Fibroblast of mammary gland (primary cell): ENCODE results near the gene TNK1.

Source experiments
- DNase-seq: peaks from one replicate; pipeline ENCODE4 v3.0.0-alpha.2; 2010; ENCODE audit warnings: low read depth
- H3K4me3 ChIP-seq: 2 replicates; pipeline ENCODE4 v1.5.1; 2011; ENCODE audit warnings: low read depth, mild to moderate bottlenecking, low read length, moderate library complexity; ENCODE audit not compliant: control insufficient read depth
- TF ChIP-seq, protein P1 (sequence below): conservative IDR thresholded peaks from 2 replicates; pipeline ENCODE4 v1.5.1; 2011; ENCODE audit warnings: low read depth, low read length, inconsistent platforms; ENCODE audit not compliant: control insufficient read depth, insufficient read depth

Gene TNK1

DNA sequence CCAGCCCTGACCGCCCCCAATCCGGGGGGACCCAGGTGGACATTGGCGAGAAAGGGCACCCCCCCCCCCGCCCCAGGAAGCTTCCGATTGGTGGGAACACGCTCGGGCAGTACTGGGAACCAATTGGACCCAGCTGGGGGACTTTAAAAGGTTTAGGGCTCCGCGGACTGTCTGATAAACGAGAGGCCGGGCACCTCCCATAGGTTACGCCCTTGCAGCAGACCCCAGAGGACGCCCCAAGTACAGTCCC lies 22.8 kb downstream of the TNK1 start:
- TF ChIP-seq, protein P1, sequence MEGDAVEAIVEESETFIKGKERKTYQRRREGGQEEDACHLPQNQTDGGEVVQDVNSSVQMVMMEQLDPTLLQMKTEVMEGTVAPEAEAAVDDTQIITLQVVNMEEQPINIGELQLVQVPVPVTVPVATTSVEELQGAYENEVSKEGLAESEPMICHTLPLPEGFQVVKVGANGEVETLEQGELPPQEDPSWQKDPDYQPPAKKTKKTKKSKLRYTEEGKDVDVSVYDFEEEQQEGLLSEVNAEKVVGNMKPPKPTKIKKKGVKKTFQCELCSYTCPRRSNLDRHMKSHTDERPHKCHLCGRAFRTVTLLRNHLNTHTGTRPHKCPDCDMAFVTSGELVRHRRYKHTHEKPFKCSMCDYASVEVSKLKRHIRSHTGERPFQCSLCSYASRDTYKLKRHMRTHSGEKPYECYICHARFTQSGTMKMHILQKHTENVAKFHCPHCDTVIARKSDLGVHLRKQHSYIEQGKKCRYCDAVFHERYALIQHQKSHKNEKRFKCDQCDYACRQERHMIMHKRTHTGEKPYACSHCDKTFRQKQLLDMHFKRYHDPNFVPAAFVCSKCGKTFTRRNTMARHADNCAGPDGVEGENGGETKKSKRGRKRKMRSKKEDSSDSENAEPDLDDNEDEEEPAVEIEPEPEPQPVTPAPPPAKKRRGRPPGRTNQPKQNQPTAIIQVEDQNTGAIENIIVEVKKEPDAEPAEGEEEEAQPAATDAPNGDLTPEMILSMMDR, result no peak
- H3K4me3 ChIP-seq, result peak overlapping the region; percentile 67
- DNase-seq, result no peak

DNA sequence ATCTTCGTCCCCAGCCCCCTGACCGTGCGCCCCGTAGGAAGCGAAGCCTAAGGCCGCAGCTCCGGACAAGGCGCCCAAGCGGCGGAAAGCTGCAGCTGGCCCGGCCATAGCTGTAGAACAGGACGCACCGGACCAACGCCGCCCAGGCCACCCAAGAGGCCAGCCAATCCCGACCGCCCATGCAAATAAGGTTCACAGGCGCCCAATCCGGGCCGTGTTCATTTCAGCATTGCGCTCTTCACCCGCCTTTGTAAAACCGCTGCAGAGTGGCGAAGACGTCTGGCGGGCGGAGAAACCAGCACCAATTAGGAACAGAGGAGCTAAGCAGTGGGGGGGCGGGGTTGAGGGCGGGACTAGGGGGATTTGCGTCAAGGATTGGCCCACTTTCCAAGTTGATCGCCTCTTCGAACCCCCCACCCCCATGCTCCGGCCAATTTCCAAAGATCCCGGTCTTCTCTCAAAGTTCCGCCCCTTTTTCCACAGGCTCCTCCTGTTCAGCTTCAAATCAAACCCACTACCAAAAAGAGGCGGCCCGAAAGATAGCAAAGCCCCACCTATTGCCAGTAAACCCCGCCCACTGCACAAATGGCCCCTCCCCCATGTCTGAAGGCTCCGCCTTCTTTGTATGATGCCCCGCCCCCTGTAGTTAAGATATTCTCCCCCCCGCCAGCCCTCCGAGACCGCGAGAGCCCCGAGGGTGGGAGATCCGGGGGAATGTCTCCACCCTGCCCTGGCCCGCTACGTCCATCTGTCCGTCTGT lies 23.3 kb downstream of the TNK1 start, which contains the start of gene TMEM256:
Gene TMEM256, minus strand, starts transcription at position 121 of the 760 bp plus-strand sequence. Its CDS starts 13 bp downstream, at position 108.
- H3K4me3 ChIP-seq, result peak within 1 kb of the TSS; percentile 69

DNA sequence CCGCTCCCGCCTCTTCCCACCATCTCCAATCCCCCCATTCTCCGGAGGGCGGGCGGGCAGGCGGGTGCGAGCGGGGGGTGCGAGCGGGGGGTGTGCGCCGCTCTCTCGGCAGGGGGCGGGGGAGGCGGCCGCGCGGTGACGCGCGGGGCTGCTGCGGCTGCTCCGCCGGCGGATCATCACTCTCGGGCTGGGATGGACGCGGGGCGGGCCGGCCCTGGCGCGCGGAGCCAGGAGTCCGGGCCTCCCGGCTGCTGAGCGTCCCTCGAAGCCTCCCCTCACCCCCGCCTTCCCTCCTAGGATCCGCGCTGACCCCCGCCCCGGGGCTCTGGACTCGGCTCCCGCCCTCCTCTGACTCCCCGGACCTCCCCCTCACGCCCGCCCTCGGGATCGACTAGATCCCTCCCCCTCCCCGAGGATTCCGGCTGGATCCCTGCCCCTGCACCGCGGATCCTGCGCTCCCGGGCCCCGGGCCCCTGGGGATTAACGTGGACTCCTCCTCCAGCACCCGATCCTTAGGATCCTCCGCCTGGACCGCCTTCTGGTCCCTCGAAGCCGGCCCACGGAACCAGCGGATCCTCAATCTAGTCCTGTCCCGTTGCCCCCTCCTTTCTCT lies 24.0 kb downstream of the TNK1 start:
- DNase-seq, result peak; percentile 21
- peak overlapping the region; percentile 69 for H3K4me3 ChIP-seq
- TF ChIP-seq, protein P1, result no peak

More for the DNA sequence above, 23.3 kb downstream of the TNK1 start, which contains the start of gene TMEM256:
- peak; percentile 99 for DNase-seq
- TF ChIP-seq, protein P1, result no peak

DNA sequence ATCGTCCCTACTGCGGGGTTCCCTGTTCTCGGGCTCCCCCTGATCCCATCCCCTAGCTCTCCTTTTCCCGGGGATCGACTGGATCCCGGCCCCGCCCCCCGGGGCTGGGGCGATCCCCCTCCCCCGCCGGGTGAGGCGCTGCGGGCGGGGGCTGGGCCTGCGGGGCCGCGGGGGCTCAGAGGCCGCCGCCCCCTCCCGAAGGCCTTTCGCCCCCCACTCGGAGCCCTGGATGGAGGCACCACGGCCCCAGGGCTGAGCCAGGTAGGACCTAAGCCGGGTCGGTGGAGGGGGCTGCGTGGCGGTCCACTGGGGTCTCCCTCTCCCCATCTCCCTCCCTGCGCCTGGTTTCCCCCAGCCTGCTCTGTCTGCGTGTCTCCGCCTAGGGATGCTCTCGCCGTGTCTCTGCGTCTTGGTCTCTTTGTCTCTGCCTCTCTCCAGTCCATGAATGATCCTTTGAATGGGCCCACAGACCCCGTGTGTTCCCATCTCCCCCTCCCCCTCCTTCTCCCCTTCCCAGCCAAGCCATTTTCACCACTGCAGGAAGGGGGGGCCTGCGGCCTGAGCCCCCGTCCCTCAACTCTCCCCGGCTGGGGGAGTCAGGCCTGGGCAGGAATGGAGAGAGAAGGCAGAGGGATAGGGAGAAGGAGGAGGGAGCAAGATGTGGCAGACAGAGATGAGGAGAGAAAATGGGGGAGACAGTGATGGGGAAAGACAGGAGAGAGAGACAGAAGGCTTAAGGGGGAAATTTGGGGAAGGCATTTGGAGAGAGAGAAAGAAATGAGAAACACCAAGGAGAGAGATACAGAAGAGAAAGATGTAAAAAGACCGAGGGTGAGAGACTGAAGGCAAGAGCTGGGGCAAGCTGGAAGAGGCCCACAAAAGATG lies 24.7 kb downstream of the TNK1 start:
- TF ChIP-seq, protein P1, result no peak
- no peak for DNase-seq
- H3K4me3 ChIP-seq, result peak overlapping the region; percentile 69

DNA sequence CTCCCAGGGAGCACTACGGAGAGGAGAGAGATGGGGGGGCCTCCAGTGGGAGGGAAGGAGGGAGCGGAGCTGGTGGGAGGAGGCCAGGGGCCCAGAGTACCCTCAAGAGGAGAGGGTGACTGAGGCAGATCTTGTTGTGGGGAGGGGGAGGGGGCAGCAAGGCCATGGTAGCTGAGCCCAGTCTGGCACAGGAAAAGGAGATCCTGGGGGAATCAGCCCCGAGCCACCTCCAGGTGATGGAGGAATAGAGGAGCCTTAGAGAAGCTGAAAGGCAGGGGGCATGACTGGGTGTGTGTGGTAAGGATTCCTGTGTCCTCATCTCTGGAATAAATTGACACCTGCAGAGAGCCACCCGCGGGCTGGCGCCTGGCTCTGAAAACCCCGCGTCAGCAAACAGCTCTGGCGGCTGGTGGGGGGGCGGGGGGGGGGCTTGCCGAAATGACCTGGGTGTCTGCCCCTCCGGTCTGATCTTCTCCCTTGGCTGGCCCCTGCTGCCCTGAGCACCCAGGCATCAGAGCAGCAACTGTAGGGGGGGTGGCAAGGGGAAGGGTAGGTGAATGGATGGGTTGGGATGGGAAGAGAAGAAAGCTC lies 25.4 kb downstream of the TNK1 start:
- H3K4me3 ChIP-seq, result peak overlapping the region; percentile 69
- TF ChIP-seq, protein P1, result no peak
- DNase-seq, result no peak

DNA sequence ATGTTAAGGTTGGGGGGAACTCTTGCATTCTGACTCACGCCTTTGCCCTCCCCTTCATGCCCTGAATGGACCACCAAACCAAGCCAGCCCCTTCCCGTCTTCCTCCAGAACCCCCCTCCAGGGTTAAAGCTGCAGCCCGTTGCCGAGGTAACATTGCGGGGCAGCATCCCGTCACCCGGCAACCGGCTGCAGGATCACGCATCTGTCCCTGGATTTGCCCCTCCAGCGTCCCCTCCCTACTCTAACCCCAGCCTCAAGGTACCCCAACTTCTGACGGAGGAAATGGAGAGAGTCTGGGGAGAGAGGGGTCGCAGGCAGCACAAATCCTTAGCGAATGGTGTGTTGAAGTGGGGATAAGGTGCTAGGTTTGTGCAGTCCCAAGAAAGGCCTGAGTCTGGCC lies 26.2 kb downstream of the TNK1 start:
- H3K4me3 ChIP-seq, result no peak overlapping the region
- TF ChIP-seq, protein P1, result no peak
- DNase-seq, result no peak
